Neural cell (in vitro differentiated cells): ENCODE results near the gene PLXNA2.

Experiments
- CTCF ChIP-seq: fragments of 450-650 bp; IDR thresholded peaks from 2 replicates; pipeline ENCODE4 v1.5.1; 2014; ENCODE audit warnings: antibody characterized with exemption, mild to moderate bottlenecking, moderate library complexity; ENCODE audit not compliant: poor library complexity, severe bottlenecking
- EP300 ChIP-seq: fragments of 450-650 bp; conservative IDR thresholded peaks from 2 replicates; pipeline ENCODE4 v1.6.1; 2014; ENCODE audit warnings: antibody characterized with exemption, mild to moderate bottlenecking, moderate library complexity; ENCODE audit not compliant: poor library complexity, severe bottlenecking
- EZH2 ChIP-seq: fragments of 200-600, 300-800 bp; shearing (Covaris generic), sonication (generic); IDR thresholded peaks from 2 replicates; pipeline ENCODE4 v1.6.1; 2014; ENCODE audit warnings: antibody characterized with exemption, low read length, borderline replicate concordance, mild to moderate bottlenecking; ENCODE audit not compliant: insufficient read depth, poor library complexity, severe bottlenecking
- POLR2AphosphoS5 ChIP-seq: IDR thresholded peaks from 2 replicates; pipeline ENCODE4 v1.6.1; 2012
- RAD21 ChIP-seq: fragments of 450-650 bp; conservative IDR thresholded peaks from 2 replicates; pipeline ENCODE4 v1.6.1; 2014; ENCODE audit warnings: antibody characterized with exemption, mild to moderate bottlenecking, moderate library complexity

DNA sequence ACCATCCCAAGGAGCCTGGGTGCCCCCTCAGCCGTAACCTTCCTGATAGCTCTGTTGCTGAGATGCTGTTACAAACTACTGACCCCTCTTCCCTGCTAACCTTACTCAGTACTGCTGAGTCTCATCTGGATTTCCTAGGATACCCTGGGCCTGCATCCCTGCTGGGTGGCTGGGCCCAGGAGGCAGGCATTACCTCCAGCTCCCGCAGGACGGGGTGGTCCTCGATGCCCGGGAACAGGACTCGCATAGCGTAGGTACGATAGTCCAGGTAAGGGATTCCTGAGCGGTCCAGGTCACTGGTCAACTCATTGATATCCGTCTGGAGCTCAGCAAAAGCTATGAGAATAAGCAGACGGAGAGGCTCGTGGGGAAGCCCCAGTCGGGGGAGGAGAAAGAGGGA, 201.3 kb downstream of the PLXNA2 start:
- TF ChIP-seq CTCF (no peak), POLR2AphosphoS5 (no peak), RAD21 (no peak), EZH2 (no peak), EP300 (no peak)
